AG09319 (cell line): ENCODE measurements around the gene RBMS3.
"Not testable (repeated sequence)": the region's sequence is repeated elsewhere in the genome, so short reads cannot be mapped to it uniquely, and the experiment has no call there.

Source experiments
- DNase-seq: peaks from one replicate; pipeline ENCODE4 v3.0.0-alpha.2; 2010; ENCODE audit warnings: low read depth; ENCODE audit errors: extremely low read depth
- TF ChIP-seq, protein P1 (sequence below): IDR thresholded peaks from 2 replicates; pipeline ENCODE4 v1.5.1; 2011; ENCODE audit warnings: low read depth, mild to moderate bottlenecking, inconsistent platforms, low read length, moderate library complexity

The RBMS3 gene

DNA sequence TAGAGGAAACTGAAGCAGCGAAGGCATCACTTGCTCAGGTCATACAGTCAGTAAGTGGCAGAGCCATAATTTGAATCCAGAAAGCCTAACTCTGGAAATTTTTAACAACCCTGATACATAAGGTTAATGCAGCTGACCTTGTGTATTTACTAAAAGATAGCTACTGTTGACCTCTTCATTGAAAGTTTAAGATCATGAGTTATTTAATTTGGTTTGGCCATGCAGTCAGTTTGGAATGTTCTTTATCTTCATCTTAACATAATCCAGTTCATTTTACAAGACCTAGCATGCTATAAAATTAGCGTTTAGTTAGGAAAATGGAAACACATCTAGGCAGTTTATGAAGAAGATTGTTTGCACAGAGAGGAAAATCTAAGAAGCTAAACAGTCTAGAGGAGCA, 240.9 kb downstream of the RBMS3 start:
- TF ChIP-seq, protein P1, sequence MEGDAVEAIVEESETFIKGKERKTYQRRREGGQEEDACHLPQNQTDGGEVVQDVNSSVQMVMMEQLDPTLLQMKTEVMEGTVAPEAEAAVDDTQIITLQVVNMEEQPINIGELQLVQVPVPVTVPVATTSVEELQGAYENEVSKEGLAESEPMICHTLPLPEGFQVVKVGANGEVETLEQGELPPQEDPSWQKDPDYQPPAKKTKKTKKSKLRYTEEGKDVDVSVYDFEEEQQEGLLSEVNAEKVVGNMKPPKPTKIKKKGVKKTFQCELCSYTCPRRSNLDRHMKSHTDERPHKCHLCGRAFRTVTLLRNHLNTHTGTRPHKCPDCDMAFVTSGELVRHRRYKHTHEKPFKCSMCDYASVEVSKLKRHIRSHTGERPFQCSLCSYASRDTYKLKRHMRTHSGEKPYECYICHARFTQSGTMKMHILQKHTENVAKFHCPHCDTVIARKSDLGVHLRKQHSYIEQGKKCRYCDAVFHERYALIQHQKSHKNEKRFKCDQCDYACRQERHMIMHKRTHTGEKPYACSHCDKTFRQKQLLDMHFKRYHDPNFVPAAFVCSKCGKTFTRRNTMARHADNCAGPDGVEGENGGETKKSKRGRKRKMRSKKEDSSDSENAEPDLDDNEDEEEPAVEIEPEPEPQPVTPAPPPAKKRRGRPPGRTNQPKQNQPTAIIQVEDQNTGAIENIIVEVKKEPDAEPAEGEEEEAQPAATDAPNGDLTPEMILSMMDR: no peak
- DNase-seq: no peak

- DNase-seq: not testable (repeated sequence)
Observed at GRCh38 chr3:29524433-29524832, 243.6 kb downstream of the RBMS3 start.

DNA sequence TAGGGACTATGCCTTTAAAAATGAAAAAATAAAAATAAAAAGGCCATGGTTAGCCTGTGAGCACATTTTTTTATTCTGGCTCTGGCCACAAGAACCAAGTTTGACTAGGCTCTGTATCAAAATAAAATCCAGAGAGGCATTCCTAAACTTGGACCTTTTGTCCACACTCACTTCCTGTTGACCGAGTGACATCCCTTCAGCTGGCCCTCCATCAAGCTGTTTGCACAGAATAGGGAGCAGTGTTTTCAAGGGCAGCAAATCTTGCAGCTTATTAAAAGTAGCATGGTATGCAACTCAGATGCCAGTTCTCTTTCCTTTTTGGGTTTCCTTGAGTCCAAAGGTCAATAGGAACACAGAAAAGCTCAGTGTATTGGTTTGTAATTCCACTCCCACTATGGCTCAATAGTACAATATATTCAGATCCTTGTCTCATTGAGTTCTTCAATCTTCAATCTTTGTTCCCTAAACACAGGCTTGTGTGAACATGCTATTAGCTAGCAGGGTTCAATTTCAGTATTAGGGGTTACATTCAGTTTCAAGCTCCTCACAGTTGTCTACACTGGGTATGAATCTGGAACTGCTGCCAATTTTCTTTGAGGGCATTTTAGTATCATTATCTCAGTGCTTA, 244.5 kb downstream of the RBMS3 start:
- peak; percentile 66 for DNase-seq
- TF ChIP-seq, protein P1: no peak

GRCh38 chr3:29527246-29527645, 246.4 kb downstream of the RBMS3 start:
- DNase-seq: no peak
- TF ChIP-seq, protein P1: no peak

DNA sequence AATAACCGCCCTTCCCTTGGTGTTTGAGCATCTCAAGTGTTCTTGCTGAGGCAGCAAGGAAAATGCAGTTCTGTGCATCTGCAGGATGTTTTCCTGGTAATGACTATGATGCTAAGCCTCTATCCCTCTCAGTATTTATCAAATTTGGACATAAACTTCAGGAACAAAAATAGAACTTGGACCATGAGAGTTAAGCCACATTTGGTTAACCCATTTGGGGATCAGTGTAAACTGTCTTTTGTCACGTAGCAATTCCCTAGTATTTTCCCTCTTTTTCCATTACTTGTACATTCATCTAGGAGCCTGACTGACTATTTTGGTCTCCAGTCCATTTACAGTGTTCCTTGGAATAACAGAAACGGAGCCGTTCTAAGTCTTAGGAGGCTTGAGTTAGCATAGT, 250.8 kb downstream of the RBMS3 start:
- TF ChIP-seq, protein P1: no peak
- no peak for DNase-seq

GRCh38 chr3:29532473-29532872, 251.6 kb downstream of the RBMS3 start:
- TF ChIP-seq, protein P1: no peak

DNA sequence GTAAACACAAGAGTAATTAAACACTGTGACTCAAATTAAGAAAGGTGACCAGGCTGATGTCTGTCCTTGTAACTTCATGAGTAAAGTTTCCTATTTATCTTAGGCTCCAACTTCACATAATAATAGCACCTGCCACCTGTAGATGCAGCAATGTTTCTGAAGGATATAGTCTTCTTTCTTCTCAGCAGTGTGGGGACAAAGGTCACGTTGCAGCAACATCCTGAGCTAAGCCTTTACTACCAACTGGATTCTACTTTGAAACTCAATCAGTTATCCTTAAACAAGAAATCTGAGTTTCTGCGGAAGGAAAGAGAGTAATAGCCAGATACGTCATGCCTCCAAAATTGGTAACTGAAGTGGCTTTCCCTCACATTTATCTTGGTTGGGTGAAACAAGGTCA, 253.1 kb downstream of the RBMS3 start:
- DNase-seq: no peak
- TF ChIP-seq, protein P1: no peak

More at GRCh38 chr3:29532473-29532872, 251.6 kb downstream of the RBMS3 start:
- no peak for DNase-seq
